ENCODE data around the gene ITGB4.

Gene ITGB4

DNA sequence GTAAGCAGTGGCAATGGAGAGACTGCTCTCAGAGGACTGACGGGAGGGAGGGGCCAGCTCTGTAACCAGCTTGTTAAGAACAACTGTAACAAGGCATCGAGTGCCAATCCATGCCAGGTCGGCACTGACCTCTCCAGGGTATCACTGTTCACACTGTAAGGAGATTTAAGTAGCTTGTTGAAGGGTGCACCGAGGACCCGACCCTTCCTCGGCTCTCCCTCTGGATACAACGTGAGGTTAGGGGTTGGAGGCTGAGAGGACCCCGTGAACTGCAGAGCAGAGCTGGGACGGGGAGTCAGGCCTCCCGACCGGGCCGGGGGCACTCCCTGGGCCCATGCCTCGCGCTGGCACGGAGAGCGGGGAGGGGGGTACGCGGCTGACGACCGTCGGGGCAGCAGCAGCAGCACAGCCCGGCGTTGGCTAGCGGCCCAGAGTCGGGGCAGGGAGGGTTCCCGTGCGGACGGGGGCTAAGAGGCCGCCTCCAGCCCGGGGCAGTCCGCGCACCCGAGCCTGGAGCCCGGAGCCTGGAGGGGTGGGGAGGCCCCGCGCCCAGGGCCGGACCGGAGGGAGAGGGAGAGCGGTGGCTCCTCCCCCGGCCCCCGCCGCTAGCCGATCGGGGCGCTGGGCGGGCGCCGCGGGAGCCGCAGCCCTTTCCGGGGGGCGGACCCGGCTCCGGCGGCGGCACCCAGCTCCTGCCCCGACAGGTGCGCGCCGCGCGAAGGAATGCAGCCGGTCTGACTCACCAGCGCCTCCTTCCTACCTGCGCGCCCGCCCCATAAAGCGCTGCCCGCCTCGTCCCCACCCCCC, at the start of gene ITGB4:
Gene ITGB4, plus strand, starts transcription at position 804 of the 807 bp plus-strand sequence. CDS start 3,245 bp downstream, outside the sequence.
- H3K4me3 ChIP-seq (ENCODE audit: low read depth, low read length): peak within 1 kb of the TSS; percentile 32
- TF ChIP-seq, protein P1, sequence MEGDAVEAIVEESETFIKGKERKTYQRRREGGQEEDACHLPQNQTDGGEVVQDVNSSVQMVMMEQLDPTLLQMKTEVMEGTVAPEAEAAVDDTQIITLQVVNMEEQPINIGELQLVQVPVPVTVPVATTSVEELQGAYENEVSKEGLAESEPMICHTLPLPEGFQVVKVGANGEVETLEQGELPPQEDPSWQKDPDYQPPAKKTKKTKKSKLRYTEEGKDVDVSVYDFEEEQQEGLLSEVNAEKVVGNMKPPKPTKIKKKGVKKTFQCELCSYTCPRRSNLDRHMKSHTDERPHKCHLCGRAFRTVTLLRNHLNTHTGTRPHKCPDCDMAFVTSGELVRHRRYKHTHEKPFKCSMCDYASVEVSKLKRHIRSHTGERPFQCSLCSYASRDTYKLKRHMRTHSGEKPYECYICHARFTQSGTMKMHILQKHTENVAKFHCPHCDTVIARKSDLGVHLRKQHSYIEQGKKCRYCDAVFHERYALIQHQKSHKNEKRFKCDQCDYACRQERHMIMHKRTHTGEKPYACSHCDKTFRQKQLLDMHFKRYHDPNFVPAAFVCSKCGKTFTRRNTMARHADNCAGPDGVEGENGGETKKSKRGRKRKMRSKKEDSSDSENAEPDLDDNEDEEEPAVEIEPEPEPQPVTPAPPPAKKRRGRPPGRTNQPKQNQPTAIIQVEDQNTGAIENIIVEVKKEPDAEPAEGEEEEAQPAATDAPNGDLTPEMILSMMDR (IDR thresholded peaks at IDR 0.05; ENCODE audit: borderline replicate concordance, insufficient read depth, low read depth, low read length): no peak

DNA sequence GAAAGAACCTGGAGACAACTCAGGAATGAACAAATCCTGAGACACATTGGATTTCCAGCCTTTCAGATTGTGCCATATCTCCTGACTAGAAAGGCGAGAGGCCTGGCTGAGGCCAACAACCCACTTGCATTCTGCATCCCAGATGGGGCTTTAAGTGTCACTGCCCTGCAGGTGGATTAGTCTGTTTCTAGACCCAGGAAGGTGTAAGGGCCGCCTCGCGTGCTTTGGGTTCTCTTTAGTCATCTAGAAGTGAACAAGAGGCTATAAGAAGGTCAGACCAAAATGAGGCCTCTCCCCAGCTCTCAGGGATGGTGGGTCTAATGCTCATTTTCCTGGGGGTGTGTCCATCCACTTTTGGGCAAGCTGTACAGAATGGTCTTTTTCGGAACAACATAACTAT, 49.2 kb upstream of the ITGB4 start:
- TF ChIP-seq, protein P1 (IDR thresholded peaks at IDR 0.05; ENCODE audit: borderline replicate concordance, insufficient read depth, low read depth, low read length): no peak

DNA sequence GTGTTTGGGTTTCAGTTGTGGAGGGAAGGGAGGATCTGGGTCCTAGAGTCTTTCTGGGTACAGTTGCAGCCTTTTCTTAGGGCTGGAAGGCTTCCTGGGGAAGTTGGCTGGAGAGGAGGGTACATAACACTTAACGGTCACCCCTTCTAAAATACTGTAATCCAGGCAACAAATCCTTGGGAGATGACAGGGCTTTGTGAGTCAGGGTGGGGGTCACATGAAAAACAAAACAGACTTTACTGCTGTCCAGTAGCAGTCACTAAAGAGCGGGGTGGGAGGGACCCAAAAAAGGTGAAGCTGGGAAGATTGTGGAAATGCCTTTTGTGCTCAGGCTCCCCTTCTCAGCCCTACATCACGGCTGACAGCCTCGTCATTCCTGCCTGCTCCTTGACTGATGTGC, 47.8 kb upstream of the ITGB4 start:
- TF ChIP-seq, protein P1 (IDR thresholded peaks at IDR 0.05; ENCODE audit: borderline replicate concordance, insufficient read depth, low read depth, low read length): no peak
- H3K4me3 ChIP-seq (ENCODE audit: low read depth, low read length): no peak overlapping the region

More for the DNA sequence above, 49.2 kb upstream of the ITGB4 start:
- H3K4me3 ChIP-seq (ENCODE audit: low read depth, low read length): no peak overlapping the region

DNA sequence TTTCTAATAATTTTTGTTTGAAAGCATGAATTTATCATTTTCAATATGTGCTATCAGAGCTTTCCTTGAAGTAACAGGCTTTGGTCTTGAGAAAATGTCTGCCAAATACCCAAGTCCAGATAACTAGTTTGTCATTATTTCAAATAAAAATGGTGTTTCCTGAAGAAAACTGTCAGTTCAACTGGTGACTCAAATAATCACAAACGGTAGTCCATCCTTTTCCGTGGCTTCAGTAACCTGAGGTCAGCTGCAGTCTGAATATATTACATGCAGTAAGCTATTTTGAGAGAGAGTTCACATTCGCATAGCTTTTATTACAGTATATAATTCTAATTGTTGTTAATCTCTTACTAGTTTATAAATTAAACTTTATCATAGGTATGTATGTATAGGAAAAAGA, 44.8 kb upstream of the ITGB4 start:
- TF ChIP-seq, protein P1 (IDR thresholded peaks at IDR 0.05; ENCODE audit: borderline replicate concordance, insufficient read depth, low read depth, low read length): no peak
- H3K4me3 ChIP-seq (ENCODE audit: low read depth, low read length): no peak overlapping the region

DNA sequence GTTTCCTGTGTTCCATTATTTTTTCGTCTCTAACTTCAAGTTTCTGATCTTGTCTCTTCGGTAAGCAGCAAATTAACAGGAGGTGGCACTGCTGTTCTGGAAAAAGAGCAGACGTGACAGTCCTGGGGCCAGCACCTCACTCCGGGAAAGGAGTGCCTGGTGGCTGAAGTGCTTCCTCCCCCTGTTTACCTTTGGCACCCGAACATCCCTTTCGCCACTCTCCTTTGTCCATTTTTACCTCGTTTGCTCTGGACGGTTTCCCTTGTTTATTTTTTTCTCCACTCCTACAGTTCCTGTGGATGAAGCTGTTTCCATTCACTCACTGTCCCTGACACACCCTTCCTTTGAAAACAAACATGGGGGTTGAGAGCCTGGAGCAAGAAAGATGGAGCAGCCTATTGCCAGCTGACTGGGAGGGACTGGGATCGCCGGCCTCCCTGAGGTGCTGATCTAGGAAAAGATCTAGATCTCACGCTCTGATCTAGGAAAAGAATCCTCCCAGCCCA, 41.5 kb upstream of the ITGB4 start:
- TF ChIP-seq, protein P1 (IDR thresholded peaks at IDR 0.05; ENCODE audit: borderline replicate concordance, insufficient read depth, low read depth, low read length): no peak
- no peak overlapping the region for H3K4me3 ChIP-seq (ENCODE audit: low read depth, low read length)

DNA sequence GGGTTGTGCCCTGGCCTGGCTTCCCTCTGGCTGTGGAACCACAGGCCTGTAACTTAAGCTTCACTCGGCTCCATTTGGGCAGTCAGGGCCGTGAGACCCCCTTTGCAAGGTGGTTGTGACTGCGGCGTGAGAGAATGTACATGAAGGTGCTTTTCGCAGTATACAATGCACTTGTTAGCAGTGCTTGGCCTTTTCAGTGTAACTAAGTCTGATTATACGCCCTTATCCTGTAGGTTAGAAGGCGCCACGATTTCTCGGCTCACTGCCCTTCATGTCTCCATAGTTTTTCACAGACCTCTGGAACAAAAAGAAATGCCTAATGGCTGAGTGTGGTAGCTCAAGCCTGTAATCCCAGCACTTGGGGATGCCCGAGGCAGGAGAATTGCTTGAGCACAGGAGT, 40.8 kb upstream of the ITGB4 start:
- TF ChIP-seq, protein P1 (IDR thresholded peaks at IDR 0.05; ENCODE audit: borderline replicate concordance, insufficient read depth, low read depth, low read length): no peak
- H3K4me3 ChIP-seq (ENCODE audit: low read depth, low read length): no peak overlapping the region

DNA sequence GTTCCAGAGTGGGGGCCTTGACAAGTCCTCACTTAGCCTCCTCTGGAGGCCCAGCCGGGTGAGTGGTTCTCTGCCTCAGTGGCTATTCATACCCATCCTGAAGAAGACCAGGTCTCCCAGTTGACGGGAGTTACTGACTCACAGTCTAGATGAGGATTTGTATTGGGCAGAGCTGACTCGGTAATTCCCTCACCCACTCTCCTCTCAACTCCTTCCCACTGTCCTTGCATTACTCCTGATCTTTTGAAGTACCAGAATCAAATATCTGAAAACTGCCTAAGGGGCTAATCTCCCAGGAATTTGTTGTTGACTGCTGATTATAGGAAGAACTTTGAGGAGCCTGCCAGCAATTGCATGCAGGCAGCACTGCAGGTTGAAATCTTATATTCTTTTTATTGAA, 40.0 kb upstream of the ITGB4 start:
- no peak overlapping the region for H3K4me3 ChIP-seq (ENCODE audit: low read depth, low read length)
- TF ChIP-seq, protein P1 (IDR thresholded peaks at IDR 0.05; ENCODE audit: borderline replicate concordance, insufficient read depth, low read depth, low read length): no peak
